ENCODE results near the gene THBS2. TPM values are rescaled to one million over a fixed set of nuclear protein-coding genes. Genes with fewer than 3 reads are reported as not detected.
A peak's percentile ranks its signal among the peaks of the same experiment; 100 is the strongest.

THBS2 gene
- total RNA-seq, 2 donors from 2014 or later = 673 to 817 TPM

GRCh38 chr6:169291148-169291547 is 37.5 kb upstream of the THBS2 start:
- no peak overlapping the region for H3K27ac ChIP-seq
- DNase-seq (ENCODE audit: low spot score) (no peak), ATAC-seq (ENCODE audit: insufficient number of reproducible peaks, low FRiP score, low read depth) (no peak)
- no peaks in the 10 kb centered on the region for H3K4me1 ChIP-seq (ENCODE audit: control insufficient read depth in 1 of 2, low read depth in 2 of 2)
- no peaks in the 10 kb centered on the region for H3K27me3 ChIP-seq (replicated peaks; ENCODE audit: insufficient read depth)
- H3K36me3 ChIP-seq = no peaks in the 10 kb centered on the region
- TF ChIP-seq CTCF (IDR thresholded peaks at IDR 0.05) = no peak
- H3K4me3 ChIP-seq = no peak overlapping the region
- H3K9me3 ChIP-seq = no peaks in the 10 kb centered on the region

GRCh38 chr6:169289619-169290339 is 36.1 kb upstream of the THBS2 start:
- Histone ChIP-seq H3K9me3 (no peaks in the 10 kb centered on the region), H3K4me3 (no peak overlapping the region), H3K27ac (no peak overlapping the region), H3K36me3 (no peaks in the 10 kb centered on the region), H3K4me1 (ENCODE audit: control insufficient read depth in 1 of 2, low read depth in 2 of 2) (no peaks in the 10 kb centered on the region), H3K27me3 (replicated peaks; ENCODE audit: insufficient read depth) (no peaks in the 10 kb centered on the region)
- DNase-seq (ENCODE audit: low spot score) = no peak
- no peak for ATAC-seq (ENCODE audit: insufficient number of reproducible peaks, low FRiP score, low read depth)
- no peak for TF ChIP-seq CTCF (IDR thresholded peaks at IDR 0.05)

- DNase-seq (ENCODE audit: low spot score) (no peak), ATAC-seq (ENCODE audit: insufficient number of reproducible peaks, low FRiP score, low read depth) (no peak)
- Histone ChIP-seq H3K27me3 (replicated peaks; ENCODE audit: insufficient read depth) (no peaks in the 10 kb centered on the region), H3K4me3 (no peak overlapping the region), H3K36me3 (no peaks in the 10 kb centered on the region), H3K4me1 (ENCODE audit: control insufficient read depth in 1 of 2, low read depth in 2 of 2) (no peaks in the 10 kb centered on the region), H3K9me3 (no peaks in the 10 kb centered on the region), H3K27ac (peak overlapping the region in 1 of 2 donors; percentile 5)
- no peak for TF ChIP-seq CTCF (IDR thresholded peaks at IDR 0.05)
Observed at GRCh38 chr6:169289257-169289618, 35.6 kb upstream of the THBS2 start.

GRCh38 chr6:169288591-169288990 is 34.9 kb upstream of the THBS2 start:
- no peaks in the 10 kb centered on the region for H3K9me3 ChIP-seq
- H3K27ac ChIP-seq = peak overlapping the region in 1 of 2 donors; percentile 5
- H3K36me3 ChIP-seq = no peaks in the 10 kb centered on the region
- no peak overlapping the region for H3K4me3 ChIP-seq
- TF ChIP-seq CTCF (IDR thresholded peaks at IDR 0.05) = no peak
- DNase-seq (ENCODE audit: low spot score) = no peak
- ATAC-seq (ENCODE audit: insufficient number of reproducible peaks, low FRiP score, low read depth) = no peak
- no peaks in the 10 kb centered on the region for H3K4me1 ChIP-seq (ENCODE audit: control insufficient read depth in 1 of 2, low read depth in 2 of 2)
- no peaks in the 10 kb centered on the region for H3K27me3 ChIP-seq (replicated peaks; ENCODE audit: insufficient read depth)

GRCh38 chr6:169287675-169288074 is 34.0 kb upstream of the THBS2 start:
- Histone ChIP-seq H3K27me3 (replicated peaks; ENCODE audit: insufficient read depth) (no peaks in the 10 kb centered on the region), H3K4me3 (no peak overlapping the region), H3K4me1 (ENCODE audit: control insufficient read depth in 1 of 2, low read depth in 2 of 2) (no peaks in the 10 kb centered on the region), H3K27ac (no peak overlapping the region), H3K36me3 (no peaks in the 10 kb centered on the region), H3K9me3 (no peaks in the 10 kb centered on the region)
- no peak for DNase-seq (ENCODE audit: low spot score)
- no peak for TF ChIP-seq CTCF (IDR thresholded peaks at IDR 0.05)
- no peak for ATAC-seq (ENCODE audit: insufficient number of reproducible peaks, low FRiP score, low read depth)

All from thoracic aorta (tissue), 2 donors.